Measurements from ENCODE around the gene BCR. TPM values are rescaled to one million over a fixed set of nuclear protein-coding genes. Genes with fewer than 3 reads are reported as not detected.

BCR gene
- total and polyA plus RNA-seq, 2 of the 8 experiments (the other 6 are each of a cell fraction or from before 2014, with no cell fraction given), result 66.7 to 130 TPM

DNA sequence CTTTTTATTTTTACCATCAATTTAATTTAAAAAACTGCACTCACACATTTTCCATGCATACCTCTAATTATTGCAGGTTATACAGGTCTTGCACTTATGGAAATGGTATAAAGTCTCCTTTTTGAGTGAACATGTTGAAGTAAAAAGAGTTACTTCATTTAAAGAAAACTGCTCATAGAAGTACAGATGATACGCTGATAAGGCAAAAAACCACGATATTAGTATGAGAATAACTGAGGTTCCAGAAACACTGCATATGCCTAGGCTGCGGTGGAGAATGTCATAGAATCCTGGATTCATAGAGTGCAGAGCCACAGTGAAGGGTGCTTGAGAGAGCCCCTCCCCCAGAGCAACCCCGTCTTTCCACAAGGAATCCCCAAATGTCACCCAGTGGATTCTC, 175.8 kb downstream of the BCR start:
- Histone ChIP-seq H2BK15ac (ENCODE audit: low read length) (no peak overlapping the region), H3K4me3 (ENCODE audit: extremely low read depth in 1 of 4, insufficient read depth in 2 of 4, low read depth in 3 of 4, low read length in 4 of 4) (no peak overlapping the region)
- POLR2A ChIA-PET (ENCODE audit: partially characterized antibody), result interaction anchor here (0.6 kb wide), 1 partner anchor 164 kb away, joined by 3 read pairs; no protein-coding TSS in a partner anchor
- TF ChIP-seq, protein P1, sequence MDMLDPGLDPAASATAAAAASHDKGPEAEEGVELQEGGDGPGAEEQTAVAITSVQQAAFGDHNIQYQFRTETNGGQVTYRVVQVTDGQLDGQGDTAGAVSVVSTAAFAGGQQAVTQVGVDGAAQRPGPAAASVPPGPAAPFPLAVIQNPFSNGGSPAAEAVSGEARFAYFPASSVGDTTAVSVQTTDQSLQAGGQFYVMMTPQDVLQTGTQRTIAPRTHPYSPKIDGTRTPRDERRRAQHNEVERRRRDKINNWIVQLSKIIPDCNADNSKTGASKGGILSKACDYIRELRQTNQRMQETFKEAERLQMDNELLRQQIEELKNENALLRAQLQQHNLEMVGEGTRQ (IDR thresholded peaks at IDR 0.05; ENCODE audit: low read length), result no peak
- TF ChIP-seq FOSL1 (IDR thresholded peaks at IDR 0.05; ENCODE audit: insufficient read depth, low read depth, low read length) (no peak), EZH2 (IDR thresholded peaks at IDR 0.05; ENCODE audit: low read depth, low read length, severe bottlenecking) (no peak), TEAD4 (IDR thresholded peaks at IDR 0.05; ENCODE audit: low read depth, low read length) (no peak), ZNF274 (IDR thresholded peaks at IDR 0.05; ENCODE audit: borderline replicate concordance, extremely low read depth, low read length) (no peak), SIN3A (conservative IDR thresholded peaks at IDR 0.05 in 1 of 2, IDR thresholded peaks at IDR 0.05 in 1 of 2; ENCODE audit: low read depth in 1 of 2, low read length in 2 of 2) (no peak), CEBPB (IDR thresholded peaks at IDR 0.05; ENCODE audit: low read depth, low read length) (no peak), SIRT6 (IDR thresholded peaks at IDR 0.05; ENCODE audit: low read length) (no peak), KDM5A (IDR thresholded peaks at IDR 0.05; ENCODE audit: low read length) (no peak), SRF (IDR thresholded peaks at IDR 0.05; ENCODE audit: low read depth, low read length) (no peak), BACH1 (IDR thresholded peaks at IDR 0.05; ENCODE audit: low read length) (no peak), RBBP5 (IDR thresholded peaks at IDR 0.05; ENCODE audit: borderline replicate concordance, low read depth, low read length) (no peak), SAP30 (IDR thresholded peaks at IDR 0.05; ENCODE audit: insufficient read depth, insufficient replicate concordance, low read length) (no peak)
- TF ChIP-seq, protein P2, sequence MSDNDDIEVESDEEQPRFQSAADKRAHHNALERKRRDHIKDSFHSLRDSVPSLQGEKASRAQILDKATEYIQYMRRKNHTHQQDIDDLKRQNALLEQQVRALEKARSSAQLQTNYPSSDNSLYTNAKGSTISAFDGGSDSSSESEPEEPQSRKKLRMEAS (IDR thresholded peaks at IDR 0.05), result no peak

More for the DNA sequence above, 175.8 kb downstream of the BCR start:
- H3K79me2 ChIP-seq (ENCODE audit: control insufficient read depth in 1 of 2, insufficient read depth in 2 of 2, low read length in 2 of 2), result no peaks in the 10 kb centered on the region
- no peak overlapping the region for H3K18ac ChIP-seq (ENCODE audit: extremely low read depth, low read length)
- no peak overlapping the region for H3K4me2 ChIP-seq (ENCODE audit: insufficient read depth in 1 of 2, low read depth in 2 of 2, low read length in 2 of 2)
- H4K20me1 ChIP-seq (replicated peaks in 1 of 2; ENCODE audit: control insufficient read depth in 1 of 2, insufficient read depth in 2 of 2, low read length in 2 of 2), result no peaks in the 10 kb centered on the region
- H3K23me2 ChIP-seq (ENCODE audit: low read depth, low read length), result no peaks in the 10 kb centered on the region
- H2BK20ac ChIP-seq (ENCODE audit: low read length), result no peak overlapping the region
- H4K5ac ChIP-seq (ENCODE audit: insufficient read length, low read depth, low read length), result no peak overlapping the region
- no peak overlapping the region for H2AFZ ChIP-seq (ENCODE audit: low read length)
- no peak overlapping the region for H2BK5ac ChIP-seq (ENCODE audit: low read depth, low read length)
- H3K27me3 ChIP-seq (replicated peaks in 1 of 4; ENCODE audit: control insufficient read depth in 3 of 4, extremely low read depth in 1 of 4, insufficient read depth in 3 of 4, low read length in 3 of 4), result peaks cover 17 to 54% (median 38%) of the 10 kb centered on the region in 4 experiments
- H3K27ac ChIP-seq (ENCODE audit: low read depth, low read length), result no peak overlapping the region
- WGBS, 2 experiments (ENCODE audit: extremely low coverage in 1 of 2, insufficient coverage in 1 of 2, insufficient read length in 1 of 2, insufficient replicate concordance in 2 of 2, low coverage in 1 of 2, low lambda C conversion rate in 2 of 2, missing lambda C conversion rate in 1 of 2), result 82% methylated on average over 4 of the region's 4 CpGs; no CpG with 5 or more reads in 1 of the 2 experiments
- no peaks in the 10 kb centered on the region for H3K4me1 ChIP-seq (replicated peaks in 1 of 4; ENCODE audit: control insufficient read depth in 3 of 4, insufficient read depth in 4 of 4, low read length in 3 of 4)
- no peak overlapping the region for H3K4ac ChIP-seq (replicated peaks; ENCODE audit: insufficient read length, low read depth, low read length)
- CTCF ChIA-PET (ENCODE audit: partially characterized antibody), result no interaction called here
- no peak overlapping the region for H2BK12ac ChIP-seq (ENCODE audit: low read depth, low read length)
- no peak overlapping the region for H3K14ac ChIP-seq (ENCODE audit: insufficient read length)
- H3K56ac ChIP-seq (replicated peaks; ENCODE audit: insufficient read length, low read depth, low read length), result no peak overlapping the region
- H3K79me1 ChIP-seq (ENCODE audit: low read depth, low read length), result no peaks in the 10 kb centered on the region
- H2AK5ac ChIP-seq (ENCODE audit: low read depth, low read length), result no peak overlapping the region
- no peak overlapping the region for H3K9ac ChIP-seq (replicated peaks in 1 of 4; ENCODE audit: extremely low read depth in 1 of 4, low read depth in 3 of 4, low read length in 3 of 4)
- H2BK120ac ChIP-seq (replicated peaks; ENCODE audit: low read depth, low read length), result no peak overlapping the region
- H3K23ac ChIP-seq (ENCODE audit: insufficient read length), result no peak overlapping the region
- H3K9me3 ChIP-seq (ENCODE audit: insufficient read depth in 2 of 2, low read depth in 1 of 2, low read length in 1 of 2), result no peaks in the 10 kb centered on the region
- H4K8ac ChIP-seq (ENCODE audit: extremely low read depth, insufficient read depth, low read length), result no peak overlapping the region
- DNase-seq (ENCODE audit: low read depth in 1 of 2, low spot score in 2 of 2) (no peak), FAIRE-seq (no peak)
- H4K91ac ChIP-seq (replicated peaks; ENCODE audit: insufficient read length, low read length), result no peak overlapping the region
- H3K36me3 ChIP-seq (ENCODE audit: control insufficient read depth in 2 of 4, insufficient read depth in 4 of 4, low read length in 3 of 4), result no peaks in the 10 kb centered on the region

Data from H1 (cell line).